ENCODE data around the gene FGF14.

Gene FGF14

DNA sequence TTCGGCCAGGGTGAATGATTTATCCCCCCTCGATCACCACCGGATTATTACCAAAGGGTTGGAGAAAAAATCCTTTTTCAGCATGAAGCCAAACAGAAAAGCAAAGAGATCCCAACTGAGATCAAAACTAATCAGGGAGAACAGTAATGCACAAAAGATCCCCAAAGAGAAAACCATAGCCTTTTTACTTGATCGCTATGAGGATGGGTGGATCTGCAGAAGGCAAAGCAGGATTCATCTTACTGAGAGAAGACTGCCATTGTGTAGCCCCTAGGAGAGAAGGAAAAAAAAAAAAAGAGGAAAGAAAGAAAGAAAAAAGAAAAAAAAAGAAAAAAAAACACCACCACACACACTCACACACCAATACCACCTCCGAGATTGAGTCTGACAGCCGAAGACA, at the start of gene FGF14:
Gene FGF14 (minus strand): TSS at position 283 of the 400 bp plus-strand sequence.
- ATAC-seq (no peak), DNase-seq (no peak)
- Mint-ChIP-seq H3K4me3 (peak within 1 kb of the TSS; percentile 81), H3K27ac (peak within 1 kb of the TSS in 1 of 2 donors; percentile 96), H3K4me1 (peaks cover 30% of the 10 kb centered on the region), H3K9me3 (no peaks in the 10 kb centered on the region), H3K27me3 (peaks cover 67% of the 10 kb centered on the region)

DNA sequence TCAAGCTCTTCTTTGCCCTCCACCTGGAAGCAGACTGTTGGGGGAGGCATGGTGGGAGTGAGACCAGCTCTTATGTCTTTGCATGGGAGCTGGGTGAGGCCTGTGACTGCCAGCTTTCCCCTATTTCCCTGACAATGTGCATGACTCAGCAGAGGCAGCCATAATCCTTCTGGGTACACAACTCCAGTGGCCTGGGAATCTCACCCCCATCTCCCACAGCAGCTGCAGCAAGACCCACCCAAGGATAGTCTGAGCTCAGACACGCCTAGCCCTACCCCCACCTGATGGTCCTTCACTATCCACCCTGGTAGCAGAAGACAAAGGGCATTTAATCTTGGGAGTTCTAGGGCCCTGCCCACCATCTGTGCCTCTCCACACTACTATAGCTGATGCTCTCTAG, 41.4 kb upstream of the FGF14 start:
- Mint-ChIP-seq H3K4me1 (no peaks in the 10 kb centered on the region), H3K27ac (no peak overlapping the region), H3K9me3 (peaks cover 0 to 18% of the 10 kb centered on the region in 2 donors), H3K4me3 (no peak overlapping the region), H3K27me3 (peaks cover 31% of the 10 kb centered on the region)
- ATAC-seq = no peak
- DNase-seq = no peak

DNA sequence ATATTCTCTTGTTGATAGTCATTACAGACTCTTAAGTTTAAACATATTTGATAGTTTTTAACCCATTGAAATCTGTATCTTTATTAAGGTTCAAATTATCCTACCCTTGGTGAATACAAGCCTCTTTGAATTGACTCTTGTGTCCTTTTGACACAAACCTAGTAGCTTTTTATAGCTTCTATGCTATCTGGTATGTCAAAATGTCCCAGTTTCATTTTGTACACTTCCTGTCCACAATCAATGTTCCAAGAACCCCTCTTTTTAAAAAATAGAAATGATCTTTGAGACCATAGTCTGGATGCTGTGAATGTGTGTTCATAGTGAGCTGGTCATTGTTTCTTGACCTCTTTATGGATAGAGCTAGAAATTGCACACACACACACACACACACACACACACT, 39.2 kb upstream of the FGF14 start:
- Mint-ChIP-seq H3K4me3 (no peak overlapping the region), H3K4me1 (no peaks in the 10 kb centered on the region)

DNA sequence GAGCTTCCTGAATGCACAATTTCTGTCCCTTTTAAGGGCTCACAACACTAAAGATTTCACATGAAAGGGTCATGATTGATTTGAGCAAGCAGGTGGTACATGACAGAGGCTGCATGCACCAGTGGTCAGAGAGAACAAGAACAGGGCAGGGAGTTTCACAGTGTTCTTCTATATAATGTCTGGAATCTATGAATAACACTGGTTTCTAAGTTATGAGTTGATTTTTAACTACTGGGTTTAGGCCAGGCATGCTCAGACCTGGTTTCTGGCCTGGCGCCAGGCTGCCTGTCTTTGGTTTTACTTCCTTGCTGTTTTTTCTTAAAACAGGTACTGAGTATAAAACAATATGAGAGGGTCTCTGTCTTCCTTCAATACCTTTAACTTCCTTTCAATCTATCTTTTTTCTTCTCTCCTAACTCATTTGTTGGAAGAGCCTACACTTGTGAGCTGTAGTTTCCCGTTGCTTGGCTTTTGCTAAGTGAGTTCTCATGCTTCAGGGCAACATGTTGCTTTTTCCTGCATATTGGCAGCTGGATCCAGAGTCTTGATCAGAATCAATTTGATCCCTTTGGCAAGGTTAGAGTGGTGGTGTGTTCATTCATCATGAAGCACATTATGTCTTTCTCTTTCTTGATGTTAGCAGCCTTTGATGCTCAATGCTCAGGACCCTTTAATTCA, 38.5 kb upstream of the FGF14 start:
- Mint-ChIP-seq H3K4me3 (no peak overlapping the region), H3K27me3 (peaks cover 31% of the 10 kb centered on the region), H3K27ac (no peak overlapping the region), H3K9me3 (peaks cover 0 to 18% of the 10 kb centered on the region in 2 donors), H3K4me1 (no peaks in the 10 kb centered on the region)
- DNase-seq = no peak
- no peak for ATAC-seq

More for the DNA sequence above, 39.2 kb upstream of the FGF14 start:
- Mint-ChIP-seq H3K27ac (no peak overlapping the region), H3K9me3 (peaks cover 0 to 18% of the 10 kb centered on the region in 2 donors), H3K27me3 (peaks cover 31% of the 10 kb centered on the region)
- DNase-seq (no peak), ATAC-seq (no peak)

DNA sequence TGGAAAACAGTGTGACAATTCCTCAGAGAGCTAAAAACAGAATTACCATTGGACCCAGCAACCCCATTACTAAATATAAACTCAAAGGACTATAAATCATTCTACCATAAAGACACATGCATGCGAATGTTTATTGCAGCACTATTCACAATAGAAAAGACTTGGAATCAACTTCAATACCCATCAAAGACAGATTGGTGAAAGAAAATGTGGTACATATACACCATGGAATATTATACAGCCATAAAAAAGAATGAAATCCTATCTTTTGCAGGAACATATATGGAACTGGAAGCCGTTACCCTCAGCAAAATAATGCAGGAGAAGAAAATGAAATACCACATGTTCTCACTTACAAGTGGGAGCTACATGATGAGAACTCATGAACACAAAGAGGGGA, 20.8 kb upstream of the FGF14 start:
- Mint-ChIP-seq H3K4me1 (no peaks in the 10 kb centered on the region), H3K27me3 (no peaks in the 10 kb centered on the region), H3K4me3 (no peak overlapping the region), H3K9me3 (peaks cover 8 to 32% of the 10 kb centered on the region in 2 donors), H3K27ac (no peak overlapping the region)
- ATAC-seq (no peak), DNase-seq (no peak)

DNA sequence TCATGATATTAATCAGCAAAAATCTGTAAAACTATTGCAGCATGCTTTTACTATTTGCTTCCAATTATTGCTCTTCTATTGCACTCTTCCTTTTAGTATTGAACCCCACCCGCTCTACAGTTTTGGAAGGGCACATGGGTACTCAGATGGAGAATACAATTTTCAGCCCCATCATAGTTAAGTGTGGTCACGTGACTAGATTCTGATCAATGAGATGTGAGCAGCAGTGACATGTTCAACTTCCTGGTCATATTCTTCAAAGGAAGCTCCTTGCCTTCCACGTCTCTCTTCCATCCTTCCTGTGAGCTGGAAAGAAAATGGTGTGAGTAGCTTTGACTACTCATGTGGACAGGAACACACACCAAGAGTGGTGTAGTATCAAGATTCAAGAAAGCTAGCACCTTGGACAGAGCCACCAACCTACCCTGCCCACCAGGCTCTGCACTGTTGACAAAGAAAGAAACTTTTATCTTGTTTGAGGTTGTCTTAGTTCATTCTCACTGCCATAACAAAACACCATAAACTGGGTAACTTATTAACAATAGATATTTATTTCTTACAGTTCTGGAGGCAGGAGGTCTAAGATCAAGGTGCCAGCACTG, 3.8 kb upstream of the FGF14 start:
- ATAC-seq = no peak
- Mint-ChIP-seq H3K27me3 (peaks cover 67% of the 10 kb centered on the region), H3K4me3 (no peak overlapping the region), H3K4me1 (peaks cover 20% of the 10 kb centered on the region), H3K27ac (no peak overlapping the region), H3K9me3 (no peaks in the 10 kb centered on the region)
- DNase-seq = no peak

DNA sequence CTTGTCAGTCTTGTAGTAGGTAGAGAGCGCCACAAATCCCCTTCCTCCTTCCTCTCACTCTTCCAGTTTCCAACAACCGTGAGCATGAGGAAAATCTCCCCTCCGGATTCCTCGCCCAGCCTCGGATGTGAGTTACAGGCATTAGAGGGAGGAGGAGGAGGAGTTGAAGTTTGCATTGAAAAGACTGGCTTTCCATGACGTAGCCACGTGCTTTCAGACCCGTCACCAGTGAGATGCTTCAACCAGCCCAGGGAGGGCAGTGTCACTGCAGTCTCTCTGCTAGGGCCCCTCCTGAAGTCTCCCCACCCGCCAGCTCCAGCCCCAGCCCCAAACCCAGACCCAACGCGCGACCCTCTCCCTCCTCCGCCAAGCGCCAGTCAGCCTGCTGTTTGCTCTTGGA, 442 bp upstream of the FGF14 start:
- no peaks in the 10 kb centered on the region for H3K9me3 Mint-ChIP-seq
- peak overlapping the region in 1 of 2 donors; percentile 96 for H3K27ac Mint-ChIP-seq
- DNase-seq = peak; percentile 36 to 46
- H3K4me1 Mint-ChIP-seq = peaks cover 30% of the 10 kb centered on the region
- peak; percentile 81 for ATAC-seq
- H3K4me3 Mint-ChIP-seq = peak overlapping the region; percentile 81
- peaks cover 67% of the 10 kb centered on the region for H3K27me3 Mint-ChIP-seq

DNA sequence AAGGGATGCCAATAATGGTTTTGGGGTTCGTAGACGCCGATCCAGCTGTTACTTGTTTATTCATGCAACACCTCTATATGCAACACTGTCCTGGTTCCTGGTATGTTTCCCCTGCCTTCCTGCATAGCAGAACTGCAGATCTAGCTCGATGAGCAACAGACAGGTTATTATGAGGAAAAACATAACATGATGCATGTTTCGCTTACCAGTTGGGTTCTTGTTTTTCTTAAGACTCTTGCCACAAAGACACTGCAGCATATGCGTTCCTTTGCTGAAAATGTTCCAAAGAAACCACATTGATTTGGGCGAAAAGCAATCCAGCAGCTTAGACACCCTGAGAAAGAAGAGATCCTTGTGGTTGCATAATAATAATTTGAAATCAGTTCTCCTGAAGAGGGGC, 583 bp downstream of the FGF14 start:
- Mint-ChIP-seq H3K4me3 (peak overlapping the region; percentile 81), H3K4me1 (peaks cover 30% of the 10 kb centered on the region), H3K9me3 (no peaks in the 10 kb centered on the region), H3K27ac (no peak overlapping the region), H3K27me3 (peaks cover 68% of the 10 kb centered on the region)
- no peak for ATAC-seq
- DNase-seq = no peak

DNA sequence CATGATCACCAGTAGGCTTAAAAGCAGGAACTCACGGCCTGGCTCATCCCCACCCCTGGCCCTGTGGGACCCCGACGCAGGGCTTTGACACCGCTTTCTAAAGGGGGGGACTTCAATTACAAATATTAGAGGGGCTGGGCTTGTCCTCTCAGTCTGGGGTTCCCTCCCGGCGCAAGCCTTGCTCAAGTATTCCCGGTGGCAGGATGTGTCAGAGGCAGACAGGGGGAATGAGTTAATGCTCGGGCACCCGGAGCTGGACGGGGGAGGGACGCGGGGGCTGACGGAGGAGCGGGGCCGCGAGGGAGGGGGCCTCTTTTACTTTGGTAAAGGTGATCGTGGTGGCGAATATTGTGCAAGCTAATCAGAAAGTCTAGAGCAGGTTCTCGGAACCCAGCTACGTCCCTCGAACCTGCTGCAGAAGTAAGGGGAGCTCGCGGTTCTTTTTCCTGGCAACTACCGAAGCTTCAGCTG, 1.1 kb downstream of the FGF14 start:
- ATAC-seq (peak; percentile 15), DNase-seq (no peak)
- no peaks in the 10 kb centered on the region for H3K9me3 Mint-ChIP-seq
- peaks cover 30% of the 10 kb centered on the region for H3K4me1 Mint-ChIP-seq
- H3K27ac Mint-ChIP-seq = no peak overlapping the region
- peak overlapping the region; percentile 81 for H3K4me3 Mint-ChIP-seq
- peaks cover 65% of the 10 kb centered on the region for H3K27me3 Mint-ChIP-seq

DNA sequence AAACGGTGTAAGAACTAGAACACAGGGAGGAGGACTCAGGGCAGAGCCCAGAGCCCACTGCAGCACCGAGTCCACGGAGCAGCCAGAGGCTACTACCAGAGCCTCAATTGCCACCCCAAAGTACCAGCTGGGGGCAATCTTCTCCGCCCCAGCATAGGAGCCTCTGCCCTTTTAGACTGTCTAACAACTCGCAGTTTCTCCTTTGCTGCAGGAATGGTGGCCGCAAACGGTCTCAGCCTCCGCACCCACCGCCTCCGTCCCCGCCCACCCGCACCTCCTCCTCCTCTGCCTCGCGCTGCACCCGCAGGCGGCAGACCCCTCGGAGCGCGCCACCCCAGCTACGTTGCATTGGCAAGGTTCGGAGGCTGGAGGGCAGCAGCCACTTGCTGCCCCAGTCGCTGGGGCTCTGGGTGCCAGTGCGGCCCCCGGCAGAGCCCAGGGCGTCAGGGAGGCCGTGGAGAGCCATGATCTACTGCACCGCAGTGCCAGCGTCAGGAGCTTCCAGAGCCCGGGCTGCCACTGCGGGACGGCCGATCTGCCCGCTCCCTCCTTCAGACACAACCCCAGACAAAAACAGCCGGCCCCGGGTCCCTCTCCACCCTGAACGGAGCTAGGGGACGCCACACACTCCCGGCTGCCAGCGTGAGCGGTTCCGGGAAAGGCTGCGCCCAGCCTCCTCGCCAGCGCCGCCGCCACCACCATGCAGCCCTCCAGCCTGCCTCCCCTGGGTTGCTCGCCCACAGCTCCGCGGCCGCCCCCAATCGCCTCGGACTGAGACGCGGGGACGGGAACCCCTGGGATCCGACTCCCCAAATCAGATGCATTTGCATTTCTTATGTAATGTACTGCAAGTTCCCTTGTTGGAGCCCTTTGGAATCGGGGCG, 1.8 kb downstream of the FGF14 start:
- peaks cover 59% of the 10 kb centered on the region for H3K27me3 Mint-ChIP-seq
- no peaks in the 10 kb centered on the region for H3K9me3 Mint-ChIP-seq
- H3K27ac Mint-ChIP-seq = no peak overlapping the region
- H3K4me1 Mint-ChIP-seq = peaks cover 35% of the 10 kb centered on the region
- ATAC-seq (peak; percentile 62), DNase-seq (peak; percentile 15 to 24)
- H3K4me3 Mint-ChIP-seq = peak overlapping the region; percentile 81

DNA sequence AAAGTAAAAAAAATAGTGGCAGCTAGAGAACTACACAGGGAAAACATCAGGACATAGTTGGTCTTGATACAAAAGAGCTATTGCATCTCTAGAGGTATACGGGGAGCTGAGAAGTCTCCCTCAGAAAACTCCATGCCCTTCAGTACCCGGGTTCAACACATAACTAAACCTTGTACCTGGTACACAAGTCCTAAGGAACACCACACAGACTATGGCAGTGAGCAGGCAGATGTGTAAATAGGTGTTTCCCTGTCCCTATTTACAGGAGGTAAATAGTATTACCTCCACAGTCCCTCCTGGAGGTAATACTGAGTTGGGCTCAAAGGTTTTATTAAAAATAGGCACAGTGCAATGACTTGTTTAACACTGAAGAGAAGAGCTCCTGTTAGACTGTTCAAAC, 5.9 kb downstream of the FGF14 start:
- peaks cover 0 to 8% of the 10 kb centered on the region in 2 donors for H3K9me3 Mint-ChIP-seq

DNA sequence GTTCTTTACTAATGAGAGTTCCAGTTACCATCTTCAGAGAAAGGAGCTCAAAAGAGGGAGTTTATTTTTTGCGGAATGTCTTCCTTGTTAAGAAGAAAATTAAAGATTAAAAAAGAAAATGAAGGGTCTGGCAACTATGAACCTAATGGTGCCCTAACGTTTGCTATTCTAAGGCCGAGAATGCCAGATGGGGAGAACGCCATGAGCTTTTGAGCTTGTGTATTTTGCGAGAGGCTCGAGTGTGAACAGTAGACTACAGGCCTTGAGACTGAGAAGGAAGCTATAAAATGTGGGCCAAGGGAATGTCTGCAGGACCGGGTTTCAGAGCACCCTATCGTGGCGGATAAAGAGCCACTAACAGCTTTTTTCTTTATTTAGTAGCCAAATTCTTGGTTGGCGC, 6.7 kb downstream of the FGF14 start:
- no peak for DNase-seq
- ATAC-seq = no peak
- Mint-ChIP-seq H3K9me3 (peaks cover 0 to 8% of the 10 kb centered on the region in 2 donors), H3K27ac (peak overlapping the region; percentile 91 to 96), H3K4me3 (peak overlapping the region; percentile 92 to 93), H3K4me1 (peaks cover 33% of the 10 kb centered on the region), H3K27me3 (peaks cover 22% of the 10 kb centered on the region)

More for the DNA sequence above, 5.9 kb downstream of the FGF14 start:
- Mint-ChIP-seq H3K4me3 (no peak overlapping the region), H3K27ac (no peak overlapping the region), H3K4me1 (peaks cover 41% of the 10 kb centered on the region), H3K27me3 (peaks cover 29% of the 10 kb centered on the region)
- ATAC-seq (no peak), DNase-seq (no peak)

DNA sequence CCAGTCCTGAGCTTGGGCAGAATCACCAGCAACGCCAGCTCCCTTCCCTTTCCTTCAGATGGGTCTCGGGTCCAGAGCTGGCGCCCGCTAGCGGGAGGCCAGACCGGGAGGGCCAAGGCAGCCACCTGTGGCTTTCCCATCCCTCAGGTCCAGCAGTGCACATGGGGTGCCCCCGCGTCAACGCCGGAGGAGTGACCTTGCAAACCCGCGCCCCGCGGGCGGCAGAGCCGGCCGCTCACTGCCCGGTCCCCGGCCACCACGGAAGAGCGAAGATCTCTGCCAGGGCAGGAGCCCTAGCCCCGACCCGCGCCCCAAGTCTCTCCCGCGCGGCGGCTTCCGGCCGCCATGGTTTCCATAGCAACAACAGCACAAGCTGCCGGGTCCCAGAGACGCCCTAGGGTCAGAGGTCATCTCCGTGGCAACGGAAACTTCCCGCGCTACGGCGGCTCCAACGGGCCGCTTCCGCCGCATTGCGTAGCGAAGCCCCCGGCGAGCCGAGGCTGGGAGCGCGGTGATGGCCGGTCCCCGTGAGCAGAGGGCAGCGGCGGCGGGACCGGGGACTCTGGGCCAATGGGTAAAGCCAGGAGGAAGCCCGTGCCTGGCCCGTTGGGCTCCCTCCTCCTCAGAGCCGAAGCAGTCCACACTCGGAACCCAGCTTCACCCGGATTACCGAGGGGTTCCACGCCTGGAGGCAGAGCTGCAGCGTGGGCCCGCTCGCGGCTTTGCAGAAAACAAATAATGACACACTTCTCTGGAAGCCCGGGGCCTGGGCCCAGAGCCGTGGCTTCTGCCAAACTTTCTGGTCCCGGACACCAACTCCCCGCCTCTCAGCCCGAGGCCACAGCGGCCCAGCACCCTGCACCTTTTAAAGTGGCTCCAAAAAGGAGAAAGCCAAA, 7.4 kb downstream of the FGF14 start:
- H3K27ac Mint-ChIP-seq = peak overlapping the region; percentile 91 to 96
- peak; percentile 94 to 97 for DNase-seq

DNA sequence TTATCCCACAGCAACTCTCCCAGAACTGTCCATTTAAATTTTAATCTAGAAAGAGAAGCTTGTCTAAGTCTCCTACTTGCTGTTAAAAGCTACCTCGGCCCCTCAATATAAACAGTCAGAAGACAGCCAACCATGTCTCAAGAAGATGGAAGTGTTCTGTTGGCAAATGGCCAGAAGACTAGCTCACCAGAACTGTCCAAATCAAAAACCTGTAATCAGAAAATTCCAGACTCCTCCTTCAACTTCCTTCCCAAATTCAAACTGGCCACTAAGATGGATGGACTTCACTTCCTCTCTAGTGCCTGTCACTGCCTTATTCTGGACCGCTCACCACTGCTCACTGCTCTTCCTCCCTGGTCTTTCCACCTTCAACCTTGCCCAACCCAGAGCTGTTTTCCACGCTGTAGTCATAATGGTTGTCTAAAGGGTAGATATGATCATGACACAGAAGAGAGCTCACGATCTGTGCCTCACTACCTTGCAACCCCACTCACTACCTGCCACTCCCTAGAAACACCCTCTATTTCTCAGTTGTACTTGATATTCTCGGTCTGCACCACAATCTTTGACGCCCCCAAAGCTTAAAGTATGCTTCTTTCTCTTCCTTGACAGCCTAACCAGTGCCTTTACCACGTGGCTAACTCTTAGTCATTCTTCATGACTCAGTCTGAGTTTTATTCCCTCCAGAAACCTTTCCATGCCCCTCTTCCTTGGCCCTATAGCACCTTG, 9.2 kb downstream of the FGF14 start:
- Mint-ChIP-seq H3K4me1 (peaks cover 27% of the 10 kb centered on the region), H3K4me3 (peak overlapping the region; percentile 3 to 9), H3K27me3 (peaks cover 11% of the 10 kb centered on the region), H3K27ac (peak overlapping the region in 1 of 2 donors; percentile 9), H3K9me3 (peaks cover 0 to 8% of the 10 kb centered on the region in 2 donors)
- DNase-seq (peak; percentile 17 to 38), ATAC-seq (peak; percentile 62)

More for the DNA sequence above, 7.4 kb downstream of the FGF14 start:
- peaks cover 29% of the 10 kb centered on the region for H3K4me1 Mint-ChIP-seq
- peak overlapping the region; percentile 92 to 93 for H3K4me3 Mint-ChIP-seq
- peaks cover 14% of the 10 kb centered on the region for H3K27me3 Mint-ChIP-seq
- ATAC-seq = peak; percentile 91
- H3K9me3 Mint-ChIP-seq = peaks cover 0 to 8% of the 10 kb centered on the region in 2 donors
